SK-N-SH treated with all-trans-retinoic acid at 6 μM for 48 hours (cell line): Measurements from ENCODE around the gene ALDH1B1.

Experiments
- ATAC-seq: fragments of 200-7000 bp; cut with Tn5 transposase; 3 replicates; pipeline ENCODE4 v1.9.1; 2020; ENCODE audit warnings: mild to moderate bottlenecking, moderate library complexity
- ARNTL ChIP-seq: fragments of 450-650 bp; formaldehyde crosslinking; IDR thresholded peaks from 2 replicates; pipeline ENCODE4 v1.5.0; 2020; ENCODE audit warnings: low read depth, mild to moderate bottlenecking, moderate library complexity, borderline replicate concordance
- BACH2 ChIP-seq: fragments of 250-450 bp; sonication (Bioruptor Pico); IDR thresholded peaks from 2 replicates; pipeline ENCODE4 v1.9.0; 2021; ENCODE audit warnings: mild to moderate bottlenecking, borderline replicate concordance
- CREB5 ChIP-seq: fragments of 250-450 bp; sonication (Bioruptor Pico); IDR thresholded peaks from 2 replicates; pipeline ENCODE4 v1.5.1; 2020; ENCODE audit warnings: low read depth, mild to moderate bottlenecking, moderate library complexity
- CSDC2 ChIP-seq: fragments of 250-450 bp; sonication (Bioruptor Pico); IDR thresholded peaks from 2 replicates; pipeline ENCODE4 v1.5.0; 2020; ENCODE audit warnings: mild to moderate bottlenecking, moderate library complexity
- CSRNP3 ChIP-seq: fragments of 250-450 bp; sonication (Bioruptor Pico); IDR thresholded peaks from 2 replicates; pipeline ENCODE4 v1.5.1; 2021; ENCODE audit warnings: mild to moderate bottlenecking, moderate library complexity
- ESRRG ChIP-seq: fragments of 250-450 bp; sonication (Bioruptor Pico); IDR thresholded peaks from 2 replicates; pipeline ENCODE4 v1.6.1; 2021; ENCODE audit warnings: mild to moderate bottlenecking
- ISL1 ChIP-seq: fragments of 250-450 bp; sonication (Bioruptor Pico); IDR thresholded peaks from 2 replicates; pipeline ENCODE4 v2.1.2; 2022; ENCODE audit warnings: mild to moderate bottlenecking, moderate library complexity
- OSR1 ChIP-seq: fragments of 250-450 bp; sonication (Bioruptor Pico); IDR thresholded peaks from 2 replicates; pipeline ENCODE4 v1.8.0; 2022; ENCODE audit warnings: moderate library complexity, mild to moderate bottlenecking, inconsistent platforms
- POU6F1 ChIP-seq: fragments of 250-450 bp; sonication (Bioruptor Pico); IDR thresholded peaks from 2 replicates; pipeline ENCODE4 v1.8.0; 2021; ENCODE audit warnings: low read depth, mild to moderate bottlenecking, moderate library complexity, borderline replicate concordance
- PPARA ChIP-seq: fragments of 250-450 bp; sonication (Bioruptor Pico); IDR thresholded peaks from 2 replicates; pipeline ENCODE4 v1.5.0; 2020; ENCODE audit warnings: mild to moderate bottlenecking, borderline replicate concordance
- RARB ChIP-seq: fragments of 250-450 bp; sonication (Bioruptor Pico); IDR thresholded peaks from 2 replicates; pipeline ENCODE4 v1.8.0; 2021; ENCODE audit warnings: mild to moderate bottlenecking, moderate library complexity
- SNAI2 ChIP-seq: fragments of 250-450 bp; sonication (Bioruptor Pico); IDR thresholded peaks from 2 replicates; pipeline ENCODE4 v1.5.0; 2020; ENCODE audit warnings: mild to moderate bottlenecking, moderate library complexity
- TCF4 ChIP-seq: fragments of 250-450 bp; sonication (Bioruptor Pico); IDR thresholded peaks from 2 replicates; pipeline ENCODE4 v1.8.0; 2021; ENCODE audit warnings: mild to moderate bottlenecking, moderate library complexity, borderline replicate concordance
- TOX ChIP-seq: fragments of 250-450 bp; sonication (Bioruptor Pico); IDR thresholded peaks from 2 replicates; pipeline ENCODE4 v1.8.0; 2021; ENCODE audit warnings: mild to moderate bottlenecking, moderate library complexity, borderline replicate concordance
- TSHZ2 ChIP-seq: fragments of 250-450 bp; sonication (Bioruptor Pico); IDR thresholded peaks from 2 replicates; pipeline ENCODE4 v1.5.0; 2020; ENCODE audit warnings: mild to moderate bottlenecking, moderate library complexity
- ZC3H10 ChIP-seq: fragments of 250-450 bp; sonication (Bioruptor Pico); IDR thresholded peaks from 2 replicates; pipeline ENCODE4 v1.5.1; 2021; ENCODE audit warnings: mild to moderate bottlenecking, moderate library complexity
- ZFP3 ChIP-seq: fragments of 250-450 bp; sonication (Bioruptor Pico); IDR thresholded peaks from 2 replicates; pipeline ENCODE4 v1.5.0; 2020; ENCODE audit warnings: mild to moderate bottlenecking, moderate library complexity
- ZFP30 ChIP-seq: fragments of 450-650 bp; formaldehyde crosslinking; IDR thresholded peaks from 2 replicates; pipeline ENCODE4 v1.5.0; 2022; ENCODE audit warnings: mild to moderate bottlenecking, moderate library complexity
- ZNF70 ChIP-seq: fragments of 450-650 bp; formaldehyde crosslinking; IDR thresholded peaks from 2 replicates; pipeline ENCODE4 v1.5.0; 2020; ENCODE audit warnings: mild to moderate bottlenecking, moderate library complexity
- ZNF8 ChIP-seq: fragments of 450-650 bp; formaldehyde crosslinking; IDR thresholded peaks from 2 replicates; pipeline ENCODE4 v1.5.0; 2020; ENCODE audit warnings: mild to moderate bottlenecking, moderate library complexity
- TF ChIP-seq, protein P1 (sequence below): fragments of 250-450 bp; sonication (Bioruptor Pico); IDR thresholded peaks from 2 replicates; pipeline ENCODE4 v1.8.0; 2020; ENCODE audit warnings: mild to moderate bottlenecking, moderate library complexity, borderline replicate concordance

ALDH1B1 gene

DNA sequence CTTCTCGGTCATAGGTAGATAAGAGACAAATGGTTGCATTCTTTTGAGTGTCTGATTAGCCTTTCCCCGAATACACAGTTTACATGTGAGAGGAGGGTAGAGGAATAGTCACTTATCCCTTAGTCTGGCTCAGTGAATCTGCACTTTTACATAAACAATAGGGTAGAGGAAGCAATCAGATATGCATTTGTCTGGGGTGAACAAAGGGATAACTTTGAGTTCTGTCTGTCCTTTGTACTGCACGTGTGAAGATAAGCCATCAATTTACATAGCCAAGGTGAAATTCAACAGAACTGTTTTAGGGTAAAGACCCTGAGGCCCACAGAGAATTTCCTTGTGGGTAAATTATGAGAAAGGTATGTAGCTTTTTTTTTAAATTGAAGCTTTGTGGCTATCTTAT, 41.9 kb downstream of the ALDH1B1 start:
- TF ChIP-seq ARNTL (CRISPR knock-in tag) (no peak), BACH2 (CRISPR knock-in tag) (no peak)
- no peak for ATAC-seq

DNA sequence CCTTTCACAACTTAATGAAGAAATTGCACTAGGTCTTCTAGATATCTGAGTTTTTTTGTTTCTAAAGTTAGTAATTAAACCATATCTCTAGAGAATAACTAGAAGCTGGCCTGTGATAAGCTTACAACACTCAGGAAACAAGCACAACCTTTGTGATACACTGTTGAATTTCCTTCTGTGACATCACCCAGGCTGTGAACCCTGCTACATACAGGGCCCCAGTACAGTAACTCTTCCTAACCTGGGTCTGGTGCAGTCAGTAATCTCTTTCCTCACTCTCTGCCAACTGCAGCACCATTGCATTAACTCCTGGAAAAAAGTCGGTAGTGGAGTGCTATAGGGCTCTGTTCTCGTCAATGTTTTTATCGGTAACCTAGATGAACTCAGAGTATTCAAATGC, 42.4 kb downstream of the ALDH1B1 start:
- TF ChIP-seq TCF4 (CRISPR knock-in tag) = no peak
- no peak for TF ChIP-seq OSR1 (CRISPR knock-in tag)
- no peak for TF ChIP-seq SNAI2
- no peak for TF ChIP-seq BACH2 (CRISPR knock-in tag)
- TF ChIP-seq TSHZ2 (CRISPR knock-in tag) = no peak
- TF ChIP-seq POU6F1 (CRISPR knock-in tag) = no peak
- no peak for TF ChIP-seq ZFP3 (CRISPR knock-in tag)
- TF ChIP-seq, protein P1, sequence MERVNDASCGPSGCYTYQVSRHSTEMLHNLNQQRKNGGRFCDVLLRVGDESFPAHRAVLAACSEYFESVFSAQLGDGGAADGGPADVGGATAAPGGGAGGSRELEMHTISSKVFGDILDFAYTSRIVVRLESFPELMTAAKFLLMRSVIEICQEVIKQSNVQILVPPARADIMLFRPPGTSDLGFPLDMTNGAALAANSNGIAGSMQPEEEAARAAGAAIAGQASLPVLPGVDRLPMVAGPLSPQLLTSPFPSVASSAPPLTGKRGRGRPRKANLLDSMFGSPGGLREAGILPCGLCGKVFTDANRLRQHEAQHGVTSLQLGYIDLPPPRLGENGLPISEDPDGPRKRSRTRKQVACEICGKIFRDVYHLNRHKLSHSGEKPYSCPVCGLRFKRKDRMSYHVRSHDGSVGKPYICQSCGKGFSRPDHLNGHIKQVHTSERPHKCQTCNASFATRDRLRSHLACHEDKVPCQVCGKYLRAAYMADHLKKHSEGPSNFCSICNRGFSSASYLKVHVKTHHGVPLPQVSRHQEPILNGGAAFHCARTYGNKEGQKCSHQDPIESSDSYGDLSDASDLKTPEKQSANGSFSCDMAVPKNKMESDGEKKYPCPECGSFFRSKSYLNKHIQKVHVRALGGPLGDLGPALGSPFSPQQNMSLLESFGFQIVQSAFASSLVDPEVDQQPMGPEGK = no peak
- TF ChIP-seq ARNTL (CRISPR knock-in tag) = no peak
- TF ChIP-seq CREB5 = no peak
- no peak for TF ChIP-seq ZC3H10
- no peak for TF ChIP-seq ZNF70
- TF ChIP-seq RARB (CRISPR knock-in tag) = no peak
- TF ChIP-seq PPARA (CRISPR knock-in tag) = no peak
- TF ChIP-seq, all 23 proteins: peak for 0
- ATAC-seq = no peak

DNA sequence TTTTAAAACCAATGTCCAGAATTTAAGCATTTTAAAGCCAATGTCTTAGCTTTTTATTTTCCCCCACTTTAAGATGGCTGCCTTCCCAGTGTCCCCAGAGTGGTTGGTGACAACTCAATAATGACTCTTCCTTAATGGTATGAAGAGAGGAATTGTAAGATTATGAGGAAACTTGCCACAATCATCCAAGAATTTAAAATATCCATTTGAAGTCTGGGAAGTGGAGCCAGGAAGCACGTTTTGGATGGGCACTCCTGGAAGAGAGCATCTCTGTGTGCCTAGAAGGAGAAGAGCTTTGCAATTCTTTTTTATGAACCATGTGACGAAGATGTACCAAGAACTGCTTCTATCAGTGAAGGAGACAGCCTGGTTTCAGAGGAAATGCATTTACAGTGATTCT, 43.0 kb downstream of the ALDH1B1 start:
- no peak for ATAC-seq
- TF ChIP-seq SNAI2 = no peak
- no peak for TF ChIP-seq ZNF8 (CRISPR knock-in tag)
- no peak for TF ChIP-seq CREB5
- no peak for TF ChIP-seq RARB (CRISPR knock-in tag)
- no peak for TF ChIP-seq ESRRG (CRISPR knock-in tag)

DNA sequence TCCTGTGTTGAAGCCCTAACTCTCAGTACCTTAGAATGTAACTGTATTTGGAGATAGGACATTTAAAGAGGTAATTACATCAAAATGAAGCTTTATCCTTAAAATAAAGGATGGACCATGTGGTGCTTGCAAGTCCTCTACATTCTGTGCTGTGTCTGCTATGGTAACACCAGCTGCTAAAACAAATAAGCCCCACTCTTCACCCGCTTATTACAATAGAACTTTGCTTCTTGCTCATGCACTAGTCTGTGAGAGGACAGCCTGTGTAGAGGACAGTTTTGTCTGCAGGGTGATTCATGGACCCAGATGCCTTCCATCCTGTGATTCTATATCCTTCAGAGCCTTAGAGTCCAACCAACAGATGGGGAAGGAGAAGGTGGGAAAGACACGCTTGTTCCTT, 44.2 kb downstream of the ALDH1B1 start:
- ATAC-seq = no peak
- TF ChIP-seq TCF4 (CRISPR knock-in tag) (no peak), ZFP30 (CRISPR knock-in tag) (no peak), ISL1 (CRISPR knock-in tag) (no peak), TSHZ2 (CRISPR knock-in tag) (no peak), BACH2 (CRISPR knock-in tag) (no peak), CSDC2 (CRISPR knock-in tag) (no peak), ZFP3 (CRISPR knock-in tag) (no peak), ZNF8 (CRISPR knock-in tag) (no peak), CSRNP3 (no peak), ARNTL (CRISPR knock-in tag) (no peak), CREB5 (no peak), TOX (CRISPR knock-in tag) (no peak), ESRRG (CRISPR knock-in tag) (no peak)
